Measurements from ENCODE around the gene ADIPOR2.

GRCh38 chr12:1763153-1763552 lies 72.3 kb downstream of the ADIPOR2 start:
- no peak for TF ChIP-seq ZNF274 (IDR thresholded peaks at IDR 0.05; ENCODE audit: low read depth, low read length)
- TF ChIP-seq YY1 (IDR thresholded peaks at IDR 0.05; ENCODE audit: insufficient read depth, insufficient read length): no peak
- no peak for TF ChIP-seq SUZ12 (IDR thresholded peaks at IDR 0.05; ENCODE audit: extremely low read depth, insufficient read depth, insufficient read length)
